Ascending aorta (tissue), 2 donors: ENCODE data around the gene PDSS2. TPM values are rescaled to one million over a fixed set of nuclear protein-coding genes. Genes with fewer than 3 reads are reported as not detected.

Experiments used
- DNase-seq, 2 donors: peaks; one replicate each; pipeline ENCODE4 v3.0.0-alpha.2; 2019; ENCODE audit warnings: low spot score in 2 of 2
- H3K27ac ChIP-seq, 2 donors: fragments of 200-600 bp; sonication (generic); one replicate each; pipeline ENCODE4 v1.5.1; 2016 to 2017; ENCODE audit warnings: mild to moderate bottlenecking in 1 of 2
- H3K27me3 ChIP-seq: fragments of 200-600 bp; sonication (generic); one replicate; pipeline ENCODE4 v1.5.1; 2017
- H3K36me3 ChIP-seq, 2 donors: fragments of 200-600 bp; sonication (generic); one replicate each; pipeline ENCODE4 v1.5.1; 2016
- H3K4me1 ChIP-seq, 2 donors: fragments of 200-600 bp; sonication (generic); one replicate each; pipeline ENCODE4 v1.5.1; 2016 to 2017; ENCODE audit warnings: mild to moderate bottlenecking in 1 of 2
- H3K4me3 ChIP-seq, 2 donors: fragments of 200-600 bp; sonication (generic); one replicate each; pipeline ENCODE4 v1.5.1; 2016 to 2017; ENCODE audit warnings: mild to moderate bottlenecking in 1 of 2
- H3K9me3 ChIP-seq, 2 donors: fragments of 200-600 bp; sonication (generic); one replicate each; pipeline ENCODE4 v1.5.1; 2016
- CTCF ChIP-seq, 3 experiments: fragments of 200-600 bp in 2 of 3; fragments of 450-650 bp in 1 of 3; sonication (generic) in 2 of 3; IDR thresholded peaks; one replicate each; pipeline ENCODE4 v1.5.1; 2016 to 2019; ENCODE audit warnings: antibody characterized with exemption in 3 of 3, mild to moderate bottlenecking in 1 of 3, moderate library complexity in 1 of 3
- intact Hi-C: fragments of 100-400 bp; cut with DNase I; formaldehyde crosslinking; loops from one replicate; pipeline ENCODE4 v1.15.1; 2023
- total RNA-seq: library from RNA; depleted of rRNA; stranded (reverse); fragments of >200 nt; gene quantifications from one replicate; pipeline ENCODE4 v1.1.0, GENCODE V29; 2016

The PDSS2 gene
- total RNA-seq, 1 donor from 2014 or later = 0.85 TPM

GRCh38 chr6:107321793-107322192, 137.6 kb downstream of the PDSS2 start:
- Histone ChIP-seq H3K27ac (no peak overlapping the region), H3K4me1 (no peaks in the 10 kb centered on the region), H3K36me3 (no peaks in the 10 kb centered on the region), H3K27me3 (no peaks in the 10 kb centered on the region), H3K9me3 (no peaks in the 10 kb centered on the region), H3K4me3 (no peak overlapping the region)
- intact Hi-C loops = no loop called here
- DNase-seq = no peak
- no peak for TF ChIP-seq CTCF (IDR thresholded peaks at IDR 0.05)

DNA sequence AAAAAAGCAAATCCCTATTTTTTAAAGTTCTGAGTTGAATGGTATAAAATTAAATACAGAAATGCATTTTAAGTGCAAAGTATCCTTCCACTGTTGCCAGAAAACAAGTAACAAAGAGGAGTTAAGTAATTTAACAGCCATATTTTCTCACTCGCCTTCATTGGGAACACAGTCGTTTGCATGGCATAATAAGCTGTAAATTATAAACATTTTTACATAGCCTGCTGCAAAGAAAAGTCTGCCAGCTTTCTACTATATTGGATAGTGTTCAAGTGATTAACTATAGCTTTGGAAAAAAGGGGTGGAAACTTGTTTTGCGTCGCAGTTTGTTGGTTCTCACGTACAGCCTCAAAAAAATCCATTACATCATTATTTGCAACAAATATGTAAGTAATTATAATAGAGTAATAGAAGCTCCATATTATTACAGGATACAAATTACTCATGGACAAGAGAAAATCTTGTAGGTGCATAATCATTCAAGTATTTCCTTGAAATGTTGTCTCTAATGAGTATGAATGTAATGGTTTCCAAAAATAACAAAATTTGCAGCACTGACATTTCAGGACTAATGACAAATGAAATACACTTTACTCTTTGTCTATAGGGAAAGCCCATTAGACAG, 139.3 kb downstream of the PDSS2 start:
- DNase-seq = no peak
- no peaks in the 10 kb centered on the region for H3K9me3 ChIP-seq
- no peak overlapping the region for H3K27ac ChIP-seq
- no peaks in the 10 kb centered on the region for H3K36me3 ChIP-seq
- no peaks in the 10 kb centered on the region for H3K4me1 ChIP-seq
- intact Hi-C loops = no loop called here
- no peaks in the 10 kb centered on the region for H3K27me3 ChIP-seq
- H3K4me3 ChIP-seq = no peak overlapping the region
- no peak for TF ChIP-seq CTCF (IDR thresholded peaks at IDR 0.05)

- Histone ChIP-seq H3K9me3 (no peaks in the 10 kb centered on the region), H3K27ac (no peak overlapping the region), H3K4me1 (no peaks in the 10 kb centered on the region), H3K36me3 (no peaks in the 10 kb centered on the region), H3K4me3 (no peak overlapping the region), H3K27me3 (no peaks in the 10 kb centered on the region)
- no peak for DNase-seq
- intact Hi-C loops = no loop called here
- TF ChIP-seq CTCF (IDR thresholded peaks at IDR 0.05) = peak; percentile 16 to 53 (median 40)
These were observed 141.1 kb downstream of the PDSS2 start for GRCh38 chr6:107318100-107318736.

GRCh38 chr6:107315114-107315513, 144.2 kb downstream of the PDSS2 start:
- Histone ChIP-seq H3K4me1 (no peaks in the 10 kb centered on the region), H3K27me3 (no peaks in the 10 kb centered on the region), H3K36me3 (no peaks in the 10 kb centered on the region), H3K4me3 (no peak overlapping the region), H3K9me3 (no peaks in the 10 kb centered on the region), H3K27ac (no peak overlapping the region)
- intact Hi-C loops = no loop called here
- DNase-seq = no peak
- TF ChIP-seq CTCF (IDR thresholded peaks at IDR 0.05) = no peak

DNA sequence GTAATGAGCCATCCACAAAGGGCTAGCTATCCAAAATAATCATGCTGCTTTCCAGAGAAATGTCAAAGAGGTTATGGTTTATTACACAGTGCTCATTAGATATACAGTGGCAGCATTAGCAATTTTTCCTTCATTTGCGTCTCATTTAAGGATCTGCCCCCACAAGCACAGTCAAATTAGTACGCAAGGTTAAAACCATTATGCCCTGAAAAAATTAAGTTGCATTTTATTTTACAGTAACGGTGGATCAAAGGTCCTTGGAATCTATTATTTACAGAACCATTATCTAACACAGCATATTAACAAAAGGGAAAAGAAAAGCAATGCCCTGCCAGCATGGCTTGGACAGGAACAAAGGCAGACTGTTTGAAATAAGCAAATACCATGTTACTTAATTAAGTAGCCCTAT, 144.8 kb downstream of the PDSS2 start:
- no peaks in the 10 kb centered on the region for H3K9me3 ChIP-seq
- H3K4me3 ChIP-seq = no peak overlapping the region
- no peak for DNase-seq
- H3K27ac ChIP-seq = no peak overlapping the region
- TF ChIP-seq CTCF (IDR thresholded peaks at IDR 0.05) = no peak
- intact Hi-C loops = no loop called here
- no peaks in the 10 kb centered on the region for H3K36me3 ChIP-seq
- H3K4me1 ChIP-seq = no peaks in the 10 kb centered on the region
- no peaks in the 10 kb centered on the region for H3K27me3 ChIP-seq
